Measurements from ENCODE around the gene ACVR1. TPM values are rescaled to one million over a fixed set of nuclear protein-coding genes. Genes with fewer than 3 reads are reported as not detected.

The ACVR1 gene
- total RNA-seq, 1 donor from 2014 or later, result 22.4 TPM

DNA sequence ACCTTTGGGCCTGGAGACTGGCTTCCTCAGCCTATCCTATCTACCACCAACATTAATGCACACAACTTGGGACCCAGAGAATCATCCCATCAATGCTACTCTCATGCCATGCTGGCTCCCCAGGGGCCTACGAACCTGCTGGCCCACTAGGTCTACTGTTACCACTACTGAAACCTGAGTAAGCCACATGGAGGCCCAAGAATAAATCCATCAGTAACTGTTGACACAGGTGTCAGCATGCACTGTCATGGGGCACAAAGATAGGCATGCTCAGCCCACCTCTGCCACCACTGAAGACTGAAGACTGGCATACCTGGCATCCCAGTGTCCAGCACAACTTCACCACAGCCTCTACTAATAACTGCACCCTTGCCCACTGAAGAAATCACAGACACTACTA, 176.3 kb downstream of the ACVR1 start:
- TF ChIP-seq, protein P1, sequence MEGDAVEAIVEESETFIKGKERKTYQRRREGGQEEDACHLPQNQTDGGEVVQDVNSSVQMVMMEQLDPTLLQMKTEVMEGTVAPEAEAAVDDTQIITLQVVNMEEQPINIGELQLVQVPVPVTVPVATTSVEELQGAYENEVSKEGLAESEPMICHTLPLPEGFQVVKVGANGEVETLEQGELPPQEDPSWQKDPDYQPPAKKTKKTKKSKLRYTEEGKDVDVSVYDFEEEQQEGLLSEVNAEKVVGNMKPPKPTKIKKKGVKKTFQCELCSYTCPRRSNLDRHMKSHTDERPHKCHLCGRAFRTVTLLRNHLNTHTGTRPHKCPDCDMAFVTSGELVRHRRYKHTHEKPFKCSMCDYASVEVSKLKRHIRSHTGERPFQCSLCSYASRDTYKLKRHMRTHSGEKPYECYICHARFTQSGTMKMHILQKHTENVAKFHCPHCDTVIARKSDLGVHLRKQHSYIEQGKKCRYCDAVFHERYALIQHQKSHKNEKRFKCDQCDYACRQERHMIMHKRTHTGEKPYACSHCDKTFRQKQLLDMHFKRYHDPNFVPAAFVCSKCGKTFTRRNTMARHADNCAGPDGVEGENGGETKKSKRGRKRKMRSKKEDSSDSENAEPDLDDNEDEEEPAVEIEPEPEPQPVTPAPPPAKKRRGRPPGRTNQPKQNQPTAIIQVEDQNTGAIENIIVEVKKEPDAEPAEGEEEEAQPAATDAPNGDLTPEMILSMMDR (IDR thresholded peaks at IDR 0.05; ENCODE audit: insufficient read depth, low read length, poor library complexity, severe bottlenecking), result no peak
- DNase-seq (ENCODE audit: low read depth), result no peak
- Histone ChIP-seq H3K4me3 (ENCODE audit: low read depth, low read length) (no peak overlapping the region), H3K36me3 (ENCODE audit: control insufficient read depth, insufficient read depth, low read length) (peaks cover under 1% of the 10 kb centered on the region), H3K27me3 (ENCODE audit: control insufficient read depth, insufficient read depth, low read length) (no peaks in the 10 kb centered on the region)

DNA sequence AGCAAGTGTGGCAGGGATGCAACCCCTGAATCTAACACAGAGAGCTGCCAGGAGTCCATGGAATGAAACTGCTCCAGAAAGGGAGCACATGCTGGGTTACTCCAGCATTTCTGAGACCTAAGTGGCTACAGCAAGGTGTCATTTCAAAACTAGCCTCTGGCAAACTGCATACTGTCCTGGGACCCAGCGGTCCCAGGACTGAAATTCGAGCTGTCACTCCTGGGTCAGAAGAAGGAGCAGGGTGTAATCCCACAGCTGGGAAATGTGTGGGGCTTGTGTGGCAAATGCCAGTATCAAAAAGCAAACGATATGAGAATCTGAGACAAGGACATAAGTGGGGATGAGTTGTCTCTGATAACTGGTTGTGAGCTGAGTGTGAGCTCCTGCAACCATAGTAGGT, 177.1 kb downstream of the ACVR1 start:
- no peak for DNase-seq (ENCODE audit: low read depth)
- no peaks in the 10 kb centered on the region for H3K27me3 ChIP-seq (ENCODE audit: control insufficient read depth, insufficient read depth, low read length)
- H3K4me3 ChIP-seq (ENCODE audit: low read depth, low read length), result no peak overlapping the region
- TF ChIP-seq, protein P1 (IDR thresholded peaks at IDR 0.05; ENCODE audit: insufficient read depth, low read length, poor library complexity, severe bottlenecking), result no peak
- no peaks in the 10 kb centered on the region for H3K36me3 ChIP-seq (ENCODE audit: control insufficient read depth, insufficient read depth, low read length)

DNA sequence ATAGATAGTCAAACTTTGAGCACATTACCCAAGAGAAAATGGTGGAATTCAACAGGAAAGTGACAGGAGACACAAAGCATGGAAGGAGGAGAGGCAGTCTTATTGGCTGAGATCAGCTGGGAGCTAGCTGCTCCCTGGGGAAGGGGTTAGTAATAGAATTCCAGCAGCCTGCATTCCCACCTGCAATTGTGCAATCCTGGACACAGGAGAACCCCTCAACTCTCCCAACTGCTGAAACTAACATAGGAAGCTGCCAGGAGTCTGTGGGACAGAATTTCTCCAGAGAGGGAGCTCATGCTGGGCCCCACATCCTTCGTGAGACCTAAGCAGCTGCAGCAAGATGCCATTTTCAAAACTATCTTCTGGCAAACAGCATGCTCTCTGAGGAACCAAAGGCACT, 177.7 kb downstream of the ACVR1 start:
- TF ChIP-seq, protein P1 (IDR thresholded peaks at IDR 0.05; ENCODE audit: insufficient read depth, low read length, poor library complexity, severe bottlenecking), result no peak
- DNase-seq (ENCODE audit: low read depth), result no peak
- no peak overlapping the region for H3K4me3 ChIP-seq (ENCODE audit: low read depth, low read length)
- H3K27me3 ChIP-seq (ENCODE audit: control insufficient read depth, insufficient read depth, low read length), result no peaks in the 10 kb centered on the region
- H3K36me3 ChIP-seq (ENCODE audit: control insufficient read depth, insufficient read depth, low read length), result no peaks in the 10 kb centered on the region

DNA sequence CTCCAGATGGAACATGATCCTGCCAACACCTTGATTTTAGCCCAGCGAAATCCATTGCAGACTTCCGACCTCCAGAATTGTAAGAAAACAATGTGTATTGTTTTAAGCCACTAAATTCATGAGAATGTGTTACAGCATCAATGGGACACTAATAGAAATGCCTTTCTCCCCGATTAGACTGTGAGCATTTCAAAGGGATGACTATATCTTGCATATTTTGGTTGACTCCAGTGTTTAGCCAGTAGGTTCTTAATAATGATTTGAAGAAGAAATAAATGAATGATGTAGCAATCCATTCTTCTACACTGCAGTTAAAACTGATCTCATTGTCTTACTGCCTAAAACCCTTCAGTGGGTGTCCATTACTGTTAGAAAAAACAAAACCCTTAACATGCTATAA, 180.1 kb downstream of the ACVR1 start:
- H3K27me3 ChIP-seq (ENCODE audit: control insufficient read depth, insufficient read depth, low read length), result no peaks in the 10 kb centered on the region
- TF ChIP-seq, protein P1 (IDR thresholded peaks at IDR 0.05; ENCODE audit: insufficient read depth, low read length, poor library complexity, severe bottlenecking), result no peak
- H3K36me3 ChIP-seq (ENCODE audit: control insufficient read depth, insufficient read depth, low read length), result no peaks in the 10 kb centered on the region
- no peak overlapping the region for H3K4me3 ChIP-seq (ENCODE audit: low read depth, low read length)
- DNase-seq (ENCODE audit: low read depth), result no peak

DNA sequence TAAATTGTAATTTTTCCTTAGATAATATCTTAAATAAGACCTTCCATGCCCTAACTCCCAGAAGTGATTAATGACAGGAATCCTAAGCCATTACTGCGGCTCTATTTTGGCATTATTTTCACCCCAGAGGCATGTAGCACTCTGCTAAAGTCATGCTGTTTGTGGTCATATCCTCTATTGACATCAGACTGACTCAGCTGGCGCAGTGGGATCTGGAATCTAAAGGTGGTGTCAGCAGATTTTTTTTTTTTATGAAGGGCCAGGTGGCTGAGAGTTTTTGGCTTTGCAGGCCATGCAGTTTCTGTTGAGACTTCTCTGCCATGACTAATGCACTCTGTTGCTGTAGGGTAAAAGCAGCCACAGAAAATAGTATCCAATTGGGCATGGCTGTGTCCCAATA, 183.4 kb downstream of the ACVR1 start:
- DNase-seq (ENCODE audit: low read depth), result peak; percentile 70
- Histone ChIP-seq H3K27me3 (ENCODE audit: control insufficient read depth, insufficient read depth, low read length) (no peaks in the 10 kb centered on the region), H3K36me3 (ENCODE audit: control insufficient read depth, insufficient read depth, low read length) (no peaks in the 10 kb centered on the region), H3K4me3 (ENCODE audit: low read depth, low read length) (no peak overlapping the region)
- TF ChIP-seq, protein P1 (IDR thresholded peaks at IDR 0.05; ENCODE audit: insufficient read depth, low read length, poor library complexity, severe bottlenecking), result no peak

DNA sequence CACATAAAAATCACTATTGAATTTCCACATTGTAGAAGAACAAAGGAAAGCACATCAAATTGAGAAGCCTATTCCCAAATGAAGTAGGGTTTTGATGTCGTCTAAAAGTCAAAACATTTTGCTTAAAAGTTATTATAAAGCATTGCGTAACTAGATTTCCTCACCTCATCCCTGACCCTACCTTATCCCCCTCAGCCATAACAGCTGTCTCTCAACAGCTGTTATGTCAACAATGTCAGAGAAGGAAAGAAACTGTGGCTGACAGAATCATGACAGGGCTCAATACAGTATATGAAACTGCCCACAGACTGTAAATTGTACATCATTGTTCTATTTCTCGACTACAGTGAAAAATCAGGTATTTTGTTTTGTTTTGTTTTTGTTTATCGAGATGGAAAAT, 184.4 kb downstream of the ACVR1 start:
- Histone ChIP-seq H3K27me3 (ENCODE audit: control insufficient read depth, insufficient read depth, low read length) (no peaks in the 10 kb centered on the region), H3K36me3 (ENCODE audit: control insufficient read depth, insufficient read depth, low read length) (no peaks in the 10 kb centered on the region), H3K4me3 (ENCODE audit: low read depth, low read length) (no peak overlapping the region)
- TF ChIP-seq, protein P1 (IDR thresholded peaks at IDR 0.05; ENCODE audit: insufficient read depth, low read length, poor library complexity, severe bottlenecking), result no peak
- no peak for DNase-seq (ENCODE audit: low read depth)

All from kidney epithelial cell (primary cell).